Measurements from ENCODE around the gene DPPA4.
"Not testable (repeated sequence)": the region's sequence is repeated elsewhere in the genome, so short reads cannot be mapped to it uniquely, and the experiment has no call there.

Gene DPPA4, protein sequence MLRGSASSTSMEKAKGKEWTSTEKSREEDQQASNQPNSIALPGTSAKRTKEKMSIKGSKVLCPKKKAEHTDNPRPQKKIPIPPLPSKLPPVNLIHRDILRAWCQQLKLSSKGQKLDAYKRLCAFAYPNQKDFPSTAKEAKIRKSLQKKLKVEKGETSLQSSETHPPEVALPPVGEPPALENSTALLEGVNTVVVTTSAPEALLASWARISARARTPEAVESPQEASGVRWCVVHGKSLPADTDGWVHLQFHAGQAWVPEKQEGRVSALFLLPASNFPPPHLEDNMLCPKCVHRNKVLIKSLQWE

DNA sequence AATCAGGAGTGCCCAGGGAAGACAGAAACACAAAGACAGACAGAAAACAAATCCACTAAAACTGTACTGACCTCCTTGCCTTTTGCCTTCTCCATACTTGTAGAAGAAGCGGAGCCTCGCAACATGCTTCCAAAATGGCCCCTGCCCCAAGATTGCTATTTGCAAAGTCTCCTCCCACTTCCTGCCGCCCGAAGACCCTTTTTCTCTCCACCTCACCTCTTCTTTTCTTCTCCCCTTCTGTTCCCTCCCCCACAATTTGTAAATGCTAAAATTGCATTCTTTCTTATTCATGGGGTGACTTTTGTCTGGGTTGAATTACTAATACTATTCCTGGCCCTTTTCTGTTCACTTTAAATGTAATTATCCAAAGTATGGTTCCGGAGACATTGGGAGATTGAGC, at the start of gene DPPA4:
TSS of gene DPPA4 (minus strand) at position 154 of the 400 bp plus-strand sequence. CDS start at position 125, 29 bp downstream.
- Histone ChIP-seq H3K27me3 (ENCODE audit: insufficient read depth, low read length) (0 out of 2 replicates have a peak, but pooled peaks cover 6% of the 10 kb centered on the region), H3K4me3 (ENCODE audit: low read depth, low read length) (peak within 1 kb of the TSS; percentile 68), H3K4me1 (ENCODE audit: control insufficient read depth, insufficient read depth, low read length, unreplicated experiment) (no peaks in the 10 kb centered on the region), H3K79me2 (ENCODE audit: control insufficient read depth, insufficient read depth, low read length, unreplicated experiment) (no peaks in the 10 kb centered on the region), H3K36me3 (ENCODE audit: insufficient read depth, low read length) (no peaks in the 10 kb centered on the region), H2AFZ (ENCODE audit: low read length, unreplicated experiment) (peak within 1 kb of the TSS; percentile 39), H3K27ac (ENCODE audit: low read depth, low read length) (no peak within 1 kb of the TSS)

DNA sequence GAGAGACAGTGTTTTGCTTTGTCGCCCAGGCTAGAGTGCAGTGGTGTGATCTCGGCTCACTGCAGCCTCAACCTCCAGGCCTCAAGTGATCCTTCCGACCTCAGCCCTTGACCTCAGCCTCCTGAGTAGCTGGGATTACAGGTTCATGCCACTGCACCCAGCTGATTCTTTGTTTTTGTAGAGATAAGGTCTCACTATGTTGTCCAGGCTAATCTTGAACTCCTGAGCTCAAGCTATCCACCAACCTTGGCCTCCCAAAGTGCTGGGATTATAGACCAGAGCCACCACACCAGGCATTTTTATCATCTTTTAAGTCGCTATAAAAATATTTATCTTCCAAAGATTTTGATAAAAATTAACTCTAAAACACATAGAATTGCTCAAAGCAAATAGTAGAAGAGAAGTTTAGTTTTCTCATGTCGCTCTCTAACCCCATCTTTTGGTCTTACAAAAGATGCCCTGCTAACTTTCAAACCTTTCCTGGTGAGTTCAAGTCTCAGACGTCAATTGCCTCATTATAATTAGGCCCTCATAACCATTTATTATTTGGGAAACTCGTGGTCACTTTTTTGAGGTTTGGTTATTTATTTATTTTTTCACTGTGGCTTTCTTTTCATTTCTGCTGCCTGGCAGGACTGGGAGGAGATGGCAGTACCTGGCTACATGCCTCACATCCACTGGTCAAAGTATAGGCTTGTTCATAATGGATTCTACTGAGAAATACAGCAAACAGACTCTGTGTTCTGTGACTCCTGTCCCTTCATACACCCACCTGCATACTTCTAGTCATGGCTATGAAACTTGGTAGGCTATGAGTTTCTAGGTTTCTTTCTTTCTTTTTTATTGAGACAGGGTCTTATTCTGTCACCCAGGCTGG, 48.3 kb upstream of the DPPA4 start:
- Histone ChIP-seq H3K79me2 (ENCODE audit: control insufficient read depth, insufficient read depth, low read length, unreplicated experiment) (no peaks in the 10 kb centered on the region), H3K27ac (ENCODE audit: low read depth, low read length) (no peak overlapping the region), H3K27me3 (ENCODE audit: insufficient read depth, low read length) (no peaks in the 10 kb centered on the region), H3K36me3 (ENCODE audit: insufficient read depth, low read length) (no peaks in the 10 kb centered on the region), H3K4me1 (ENCODE audit: control insufficient read depth, insufficient read depth, low read length, unreplicated experiment) (no peaks in the 10 kb centered on the region), H3K4me3 (ENCODE audit: low read depth, low read length) (no peak overlapping the region), H2AFZ (ENCODE audit: low read length, unreplicated experiment) (no peak overlapping the region)

DNA sequence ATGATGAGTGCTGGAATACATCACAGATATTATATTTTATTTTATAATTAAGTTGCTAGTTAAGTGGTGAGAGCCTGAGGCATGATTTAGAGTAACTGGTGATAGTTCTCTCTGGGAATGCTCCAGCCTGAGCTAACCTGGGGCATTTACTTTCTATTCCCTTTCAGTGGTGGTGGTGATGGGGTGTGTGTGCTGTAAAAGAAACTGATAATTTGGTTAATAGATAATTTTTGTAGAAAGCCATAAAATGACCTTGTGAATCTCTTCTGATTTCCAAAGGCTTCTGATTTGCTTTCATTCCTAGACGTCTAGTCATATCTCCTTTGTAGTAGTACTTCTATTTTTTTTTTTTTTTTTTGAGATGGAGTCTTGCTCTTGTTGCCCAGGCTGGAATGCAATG, 46.8 kb upstream of the DPPA4 start:
- Histone ChIP-seq H3K36me3 (ENCODE audit: insufficient read depth, low read length) (no peaks in the 10 kb centered on the region), H3K27me3 (ENCODE audit: insufficient read depth, low read length) (no peaks in the 10 kb centered on the region), H3K27ac (ENCODE audit: low read depth, low read length) (no peak overlapping the region), H3K4me1 (ENCODE audit: control insufficient read depth, insufficient read depth, low read length, unreplicated experiment) (no peaks in the 10 kb centered on the region), H3K4me3 (ENCODE audit: low read depth, low read length) (no peak overlapping the region), H2AFZ (ENCODE audit: low read length, unreplicated experiment) (no peak overlapping the region), H3K79me2 (ENCODE audit: control insufficient read depth, insufficient read depth, low read length, unreplicated experiment) (no peaks in the 10 kb centered on the region)

DNA sequence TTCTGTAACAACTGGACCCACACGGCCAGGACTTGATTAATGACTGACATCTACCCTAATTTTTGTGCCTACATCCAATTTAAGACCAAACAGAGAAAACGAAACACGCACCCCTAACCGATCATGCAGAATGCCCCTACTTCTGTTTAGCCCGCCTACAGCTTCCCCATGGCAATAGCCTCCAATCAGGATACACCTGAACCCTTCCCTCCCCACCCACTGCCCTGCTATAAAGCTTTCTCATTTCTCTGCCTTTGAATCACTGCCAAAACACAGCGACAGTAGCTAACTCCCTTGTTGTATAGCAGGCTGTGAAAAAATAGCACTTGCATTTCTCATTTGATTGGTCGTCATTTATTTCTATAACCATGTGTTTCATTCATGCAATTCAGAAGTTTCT, 45.2 kb upstream of the DPPA4 start:
- H3K27me3 ChIP-seq (ENCODE audit: insufficient read depth, low read length), result no peaks in the 10 kb centered on the region
- H3K4me1 ChIP-seq (ENCODE audit: control insufficient read depth, insufficient read depth, low read length, unreplicated experiment), result no peaks in the 10 kb centered on the region
- H3K36me3 ChIP-seq (ENCODE audit: insufficient read depth, low read length), result no peaks in the 10 kb centered on the region
- no peaks in the 10 kb centered on the region for H3K79me2 ChIP-seq (ENCODE audit: control insufficient read depth, insufficient read depth, low read length, unreplicated experiment)
- no peak overlapping the region for H3K4me3 ChIP-seq (ENCODE audit: low read depth, low read length)
- H3K27ac ChIP-seq (ENCODE audit: low read depth, low read length), result no peak overlapping the region
- H2AFZ ChIP-seq (ENCODE audit: low read length, unreplicated experiment), result no peak overlapping the region

DNA sequence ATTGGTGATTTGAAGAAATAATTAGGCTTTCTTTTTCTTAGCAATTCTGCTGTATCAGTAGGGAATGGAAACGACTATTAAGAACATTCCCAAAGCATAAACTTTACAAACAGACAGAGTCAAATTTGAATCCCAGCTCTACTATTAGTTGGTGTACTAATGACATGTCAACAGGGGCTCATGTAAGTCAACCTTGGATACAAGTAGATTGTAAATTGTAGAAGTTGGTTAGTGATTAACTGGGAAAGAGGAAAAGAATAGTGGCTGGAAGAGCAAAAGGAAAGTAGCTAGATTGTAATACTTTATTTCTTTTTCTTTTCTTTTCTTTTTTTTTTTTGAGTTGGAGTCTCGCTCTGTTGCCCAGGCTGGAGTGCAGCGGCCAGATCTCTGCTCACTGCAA, 38.6 kb upstream of the DPPA4 start:
- no peaks in the 10 kb centered on the region for H3K36me3 ChIP-seq (ENCODE audit: insufficient read depth, low read length)
- no peak overlapping the region for H2AFZ ChIP-seq (ENCODE audit: low read length, unreplicated experiment)
- no peaks in the 10 kb centered on the region for H3K79me2 ChIP-seq (ENCODE audit: control insufficient read depth, insufficient read depth, low read length, unreplicated experiment)
- no peaks in the 10 kb centered on the region for H3K4me1 ChIP-seq (ENCODE audit: control insufficient read depth, insufficient read depth, low read length, unreplicated experiment)
- no peaks in the 10 kb centered on the region for H3K27me3 ChIP-seq (ENCODE audit: insufficient read depth, low read length)
- no peak overlapping the region for H3K27ac ChIP-seq (ENCODE audit: low read depth, low read length)
- H3K4me3 ChIP-seq (ENCODE audit: low read depth, low read length), result no peak overlapping the region

DNA sequence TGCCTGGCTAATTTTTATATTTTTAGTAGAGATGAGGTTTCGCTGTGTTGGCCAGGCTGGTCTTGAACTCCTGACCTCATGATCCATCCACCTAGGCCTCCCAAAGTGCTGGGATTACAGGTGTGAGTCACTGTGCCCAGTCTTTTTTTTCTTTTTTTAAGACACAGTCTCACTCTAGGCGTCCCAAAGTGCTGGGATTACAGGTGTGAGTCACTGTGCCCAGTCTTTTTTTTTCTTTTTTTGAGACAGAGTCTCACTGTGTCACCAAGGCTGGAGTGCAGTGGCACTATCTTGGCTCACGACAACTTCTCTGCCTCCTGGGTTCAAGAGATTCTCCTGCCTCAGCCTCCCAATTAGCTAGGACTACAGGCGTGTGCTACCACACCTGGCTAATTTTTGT, 37.1 kb upstream of the DPPA4 start:
- H3K36me3 ChIP-seq (ENCODE audit: insufficient read depth, low read length); H2AFZ ChIP-seq (ENCODE audit: low read length, unreplicated experiment); H3K4me1 ChIP-seq (ENCODE audit: control insufficient read depth, insufficient read depth, low read length, unreplicated experiment); H3K4me3 ChIP-seq (ENCODE audit: low read depth, low read length); H3K27ac ChIP-seq (ENCODE audit: low read depth, low read length); H3K27me3 ChIP-seq (ENCODE audit: insufficient read depth, low read length); H3K79me2 ChIP-seq (ENCODE audit: control insufficient read depth, insufficient read depth, low read length, unreplicated experiment): not testable (repeated sequence)

DNA sequence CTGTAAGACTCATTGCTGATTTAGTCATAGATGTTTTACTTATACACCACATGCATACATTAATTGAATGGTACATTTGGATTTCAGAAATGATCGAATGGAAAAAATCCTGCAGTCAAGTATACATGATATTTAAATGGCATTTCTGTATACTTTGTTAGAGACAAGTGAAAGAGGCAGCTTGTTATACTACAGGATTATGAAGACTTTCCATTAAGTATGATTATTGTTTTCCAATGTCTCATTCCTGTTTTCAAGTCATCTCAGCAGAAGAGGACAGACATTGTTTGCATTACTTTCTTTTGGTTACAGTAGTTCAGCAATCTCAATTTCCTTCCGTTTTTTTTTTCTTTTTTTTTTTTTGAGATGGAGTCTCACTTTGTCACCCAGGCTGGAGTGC, 36.6 kb upstream of the DPPA4 start:
- H2AFZ ChIP-seq (ENCODE audit: low read length, unreplicated experiment), result no peak overlapping the region
- no peaks in the 10 kb centered on the region for H3K36me3 ChIP-seq (ENCODE audit: insufficient read depth, low read length)
- no peaks in the 10 kb centered on the region for H3K27me3 ChIP-seq (ENCODE audit: insufficient read depth, low read length)
- no peak overlapping the region for H3K4me3 ChIP-seq (ENCODE audit: low read depth, low read length)
- no peaks in the 10 kb centered on the region for H3K79me2 ChIP-seq (ENCODE audit: control insufficient read depth, insufficient read depth, low read length, unreplicated experiment)
- no peaks in the 10 kb centered on the region for H3K4me1 ChIP-seq (ENCODE audit: control insufficient read depth, insufficient read depth, low read length, unreplicated experiment)
- no peak overlapping the region for H3K27ac ChIP-seq (ENCODE audit: low read depth, low read length)

DNA sequence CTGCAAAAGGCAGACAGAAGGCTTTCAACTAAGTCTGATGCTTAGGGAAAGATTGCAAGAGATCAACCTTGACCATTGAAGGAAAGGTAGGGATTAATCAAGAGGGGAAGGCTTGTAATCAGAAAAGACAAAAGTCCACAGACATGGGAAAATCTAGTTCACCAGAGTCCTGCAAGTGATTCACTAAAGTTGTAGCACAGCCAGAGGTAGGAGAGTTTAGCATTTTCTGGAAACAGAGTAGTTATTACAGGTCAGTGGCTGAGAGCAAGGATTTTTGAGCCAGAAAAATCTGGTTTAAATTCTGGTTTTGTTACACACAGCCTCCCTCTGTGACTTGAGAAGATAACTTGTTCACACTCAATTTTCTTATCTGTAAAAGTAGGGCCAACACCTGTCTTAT, 35.3 kb upstream of the DPPA4 start:
- no peak overlapping the region for H2AFZ ChIP-seq (ENCODE audit: low read length, unreplicated experiment)
- H3K27me3 ChIP-seq (ENCODE audit: insufficient read depth, low read length), result no peaks in the 10 kb centered on the region
- H3K27ac ChIP-seq (ENCODE audit: low read depth, low read length), result no peak overlapping the region
- H3K79me2 ChIP-seq (ENCODE audit: control insufficient read depth, insufficient read depth, low read length, unreplicated experiment), result no peaks in the 10 kb centered on the region
- H3K36me3 ChIP-seq (ENCODE audit: insufficient read depth, low read length), result no peaks in the 10 kb centered on the region
- H3K4me1 ChIP-seq (ENCODE audit: control insufficient read depth, insufficient read depth, low read length, unreplicated experiment), result no peaks in the 10 kb centered on the region
- H3K4me3 ChIP-seq (ENCODE audit: low read depth, low read length), result no peak overlapping the region

DNA sequence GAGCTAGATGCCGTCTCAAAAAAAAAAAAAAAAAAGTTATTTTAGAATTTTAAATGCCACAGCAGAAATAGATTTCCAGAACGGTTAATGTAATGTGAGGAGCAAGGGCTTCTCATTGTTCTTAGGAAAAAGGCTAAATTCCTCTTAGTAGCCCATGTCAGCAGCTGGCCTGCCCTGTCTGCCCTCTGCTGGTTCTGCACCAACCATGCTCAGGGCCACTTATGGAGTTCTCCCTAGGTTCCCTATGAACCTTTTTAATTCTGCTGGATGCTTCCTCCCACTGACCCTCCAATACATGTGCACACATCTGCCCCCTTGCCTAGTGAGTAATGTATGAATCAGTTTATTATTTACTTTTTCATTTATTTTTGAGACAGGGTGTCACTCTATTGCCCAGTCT, 32.2 kb upstream of the DPPA4 start:
- H3K79me2 ChIP-seq (ENCODE audit: control insufficient read depth, insufficient read depth, low read length, unreplicated experiment), result no peaks in the 10 kb centered on the region
- no peaks in the 10 kb centered on the region for H3K4me1 ChIP-seq (ENCODE audit: control insufficient read depth, insufficient read depth, low read length, unreplicated experiment)
- no peak overlapping the region for H3K27ac ChIP-seq (ENCODE audit: low read depth, low read length)
- H3K27me3 ChIP-seq (ENCODE audit: insufficient read depth, low read length), result no peaks in the 10 kb centered on the region
- no peaks in the 10 kb centered on the region for H3K36me3 ChIP-seq (ENCODE audit: insufficient read depth, low read length)
- no peak overlapping the region for H3K4me3 ChIP-seq (ENCODE audit: low read depth, low read length)
- H2AFZ ChIP-seq (ENCODE audit: low read length, unreplicated experiment), result no peak overlapping the region

DNA sequence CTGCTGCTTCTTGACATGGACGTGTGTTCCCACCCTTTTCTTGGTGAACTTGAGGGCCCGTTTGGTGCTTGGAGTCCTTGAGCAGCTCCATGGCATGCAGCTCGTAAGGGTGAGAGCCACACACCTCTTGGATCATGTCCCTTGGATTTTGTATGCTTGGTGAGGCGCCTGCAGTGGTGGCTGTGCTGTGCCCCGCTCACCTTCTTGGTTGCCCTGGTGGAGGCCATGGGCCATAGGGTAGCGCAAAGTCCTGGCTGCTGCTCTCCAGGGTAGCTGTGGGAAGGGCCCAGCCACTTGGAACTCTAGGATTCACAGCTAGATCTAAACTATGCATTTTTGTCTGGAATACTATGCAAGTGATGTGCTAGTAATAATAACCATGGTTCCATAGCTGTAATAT, 26.7 kb upstream of the DPPA4 start:
- no peaks in the 10 kb centered on the region for H3K27me3 ChIP-seq (ENCODE audit: insufficient read depth, low read length)
- H3K4me3 ChIP-seq (ENCODE audit: low read depth, low read length), result no peak overlapping the region
- H3K36me3 ChIP-seq (ENCODE audit: insufficient read depth, low read length), result no peaks in the 10 kb centered on the region
- no peaks in the 10 kb centered on the region for H3K79me2 ChIP-seq (ENCODE audit: control insufficient read depth, insufficient read depth, low read length, unreplicated experiment)
- H3K4me1 ChIP-seq (ENCODE audit: control insufficient read depth, insufficient read depth, low read length, unreplicated experiment), result no peaks in the 10 kb centered on the region
- H2AFZ ChIP-seq (ENCODE audit: low read length, unreplicated experiment), result no peak overlapping the region
- H3K27ac ChIP-seq (ENCODE audit: low read depth, low read length), result no peak overlapping the region

DNA sequence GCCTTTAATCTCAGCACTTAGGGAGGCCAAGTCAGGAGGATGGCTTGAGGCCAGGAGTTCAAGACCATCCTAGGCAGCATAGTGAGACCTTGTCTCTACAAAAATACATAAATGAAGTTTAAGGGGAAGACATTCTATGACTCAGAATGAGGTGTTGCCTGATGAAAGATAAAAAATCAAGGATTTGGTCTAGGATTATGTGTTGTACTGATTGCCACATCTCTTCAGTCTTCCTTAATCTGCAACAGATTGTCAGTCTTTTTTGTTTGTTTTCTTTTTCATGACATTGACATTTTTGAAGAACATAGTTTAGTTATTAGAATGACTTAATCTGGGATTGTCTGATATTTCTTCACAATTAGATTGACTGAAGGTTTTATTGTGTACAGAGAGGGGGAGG, 26.3 kb upstream of the DPPA4 start:
- Histone ChIP-seq H3K27ac (ENCODE audit: low read depth, low read length) (no peak overlapping the region), H2AFZ (ENCODE audit: low read length, unreplicated experiment) (no peak overlapping the region), H3K36me3 (ENCODE audit: insufficient read depth, low read length) (no peaks in the 10 kb centered on the region), H3K27me3 (ENCODE audit: insufficient read depth, low read length) (no peaks in the 10 kb centered on the region), H3K4me3 (ENCODE audit: low read depth, low read length) (no peak overlapping the region), H3K79me2 (ENCODE audit: control insufficient read depth, insufficient read depth, low read length, unreplicated experiment) (no peaks in the 10 kb centered on the region), H3K4me1 (ENCODE audit: control insufficient read depth, insufficient read depth, low read length, unreplicated experiment) (no peaks in the 10 kb centered on the region)
